ENCODE measurements around the gene PLEKHJ1.
A peak's percentile ranks its signal among the peaks of the same experiment; 100 is the strongest.
"Not testable (repeated sequence)": the region's sequence is repeated elsewhere in the genome, so short reads cannot be mapped to it uniquely, and the experiment has no call there.

PLEKHJ1 gene, protein sequence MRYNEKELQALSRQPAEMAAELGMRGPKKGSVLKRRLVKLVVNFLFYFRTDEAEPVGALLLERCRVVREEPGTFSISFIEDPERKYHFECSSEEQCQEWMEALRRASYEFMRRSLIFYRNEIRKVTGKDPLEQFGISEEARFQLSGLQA

GRCh38 chr19:2236314-2237050 is at the start of gene PLEKHJ1, which contains the start of gene SF3A2:
PLEKHJ1 (minus strand) TSS chr19:2236329; CDS start chr19:2236248, 81 bp downstream.
SF3A2 (plus strand) TSS chr19:2236824; CDS start chr19:2243419, 6,595 bp downstream.
- H3K4me1 ChIP-seq (ENCODE audit: low read depth, poor library complexity, severe bottlenecking): peaks cover 58% of the 10 kb centered on the region

DNA sequence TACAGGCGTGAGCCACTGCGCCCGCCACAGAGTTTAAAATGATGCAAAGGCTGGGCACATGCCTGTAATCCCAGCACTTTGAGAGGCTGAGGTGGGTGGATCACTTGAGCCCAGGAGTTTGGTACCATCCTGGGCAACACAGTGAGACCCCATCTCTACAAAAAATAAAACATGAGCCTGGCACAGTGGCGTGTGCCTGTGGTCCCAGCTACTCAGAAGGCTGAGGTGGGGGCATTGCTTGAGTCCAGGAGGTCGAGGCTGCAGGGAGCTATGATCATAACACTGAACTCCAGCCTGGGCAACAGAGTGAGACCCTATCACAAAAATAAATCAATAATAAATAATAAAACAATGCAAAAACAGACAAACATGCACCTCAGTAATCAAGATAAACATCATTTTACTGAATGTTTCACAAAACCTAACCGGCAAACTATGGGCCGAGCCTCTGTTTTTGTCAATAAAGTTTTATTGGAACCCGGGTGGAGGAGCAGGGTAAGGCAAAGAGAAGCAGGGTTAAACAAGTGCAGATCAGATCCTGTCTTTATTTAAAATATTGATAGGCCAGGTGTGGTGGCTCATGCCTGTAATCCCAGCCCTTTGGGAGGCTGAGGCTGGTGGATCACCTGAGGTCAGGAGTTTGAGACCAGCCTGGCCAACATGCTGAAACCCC is 47.8 kb upstream of the PLEKHJ1 start:
- no peak for TF ChIP-seq CTCF (conservative IDR thresholded peaks at IDR 0.05; ENCODE audit: low read depth, low read length)
- Histone ChIP-seq H3K4me2 (no peak overlapping the region), H3K27ac (no peak overlapping the region), H3K27me3 (ENCODE audit: insufficient read depth, low read depth) (no peaks in the 10 kb centered on the region), H3K9ac (no peak overlapping the region), H4K20me1 (ENCODE audit: insufficient read depth) (no peaks in the 10 kb centered on the region), H3K4me1 (ENCODE audit: low read depth, poor library complexity, severe bottlenecking) (no peaks in the 10 kb centered on the region), H2AFZ (ENCODE audit: low read depth) (no peak overlapping the region), H3K36me3 (ENCODE audit: insufficient read depth) (no peaks in the 10 kb centered on the region), H3K79me2 (ENCODE audit: insufficient read depth, low read depth) (no peaks in the 10 kb centered on the region), H3K4me3 (IDR thresholded peaks at IDR 0.05; ENCODE audit: insufficient read depth, low read depth, low read length) (no peak overlapping the region)

More at GRCh38 chr19:2236314-2237050, at the start of gene PLEKHJ1, which contains the start of gene SF3A2:
- Histone ChIP-seq H3K36me3 (ENCODE audit: insufficient read depth) (peaks cover 3% of the 10 kb centered on the region; the same call in 1 of the 2 replicates), H3K9ac (peak within 1 kb of the TSS; percentile 88), H3K4me2 (peak within 1 kb of the TSS; percentile 85), H3K4me3 (IDR thresholded peaks at IDR 0.05; ENCODE audit: insufficient read depth, low read depth, low read length) (no peak within 1 kb of the TSS), H3K27me3 (ENCODE audit: insufficient read depth, low read depth) (no peaks in the 10 kb centered on the region), H4K20me1 (ENCODE audit: insufficient read depth) (peaks cover 22% of the 10 kb centered on the region), H2AFZ (ENCODE audit: low read depth) (peak within 1 kb of the TSS; percentile 76; the same call in 1 of the 2 replicates), H3K79me2 (ENCODE audit: insufficient read depth, low read depth) (peaks cover 82% of the 10 kb centered on the region), H3K27ac (peak within 1 kb of the TSS; percentile 78)
- TF ChIP-seq CTCF (conservative IDR thresholded peaks at IDR 0.05; ENCODE audit: low read depth, low read length): peak; percentile 88

- no peak for TF ChIP-seq CTCF (conservative IDR thresholded peaks at IDR 0.05; ENCODE audit: low read depth, low read length)
- H3K9ac ChIP-seq: no peak overlapping the region
- H2AFZ ChIP-seq (ENCODE audit: low read depth): no peak overlapping the region
- no peak overlapping the region for H3K4me3 ChIP-seq (IDR thresholded peaks at IDR 0.05; ENCODE audit: insufficient read depth, low read depth, low read length)
- H3K4me1 ChIP-seq (ENCODE audit: low read depth, poor library complexity, severe bottlenecking): no peaks in the 10 kb centered on the region
- no peak overlapping the region for H3K4me2 ChIP-seq
- H4K20me1 ChIP-seq (ENCODE audit: insufficient read depth): no peaks in the 10 kb centered on the region
- H3K27ac ChIP-seq: no peak overlapping the region
- H3K36me3 ChIP-seq (ENCODE audit: insufficient read depth): no peaks in the 10 kb centered on the region
- H3K27me3 ChIP-seq (ENCODE audit: insufficient read depth, low read depth): no peaks in the 10 kb centered on the region
- no peaks in the 10 kb centered on the region for H3K79me2 ChIP-seq (ENCODE audit: insufficient read depth, low read depth)
Observed at GRCh38 chr19:2282862-2283237, 46.7 kb upstream of the PLEKHJ1 start.

DNA sequence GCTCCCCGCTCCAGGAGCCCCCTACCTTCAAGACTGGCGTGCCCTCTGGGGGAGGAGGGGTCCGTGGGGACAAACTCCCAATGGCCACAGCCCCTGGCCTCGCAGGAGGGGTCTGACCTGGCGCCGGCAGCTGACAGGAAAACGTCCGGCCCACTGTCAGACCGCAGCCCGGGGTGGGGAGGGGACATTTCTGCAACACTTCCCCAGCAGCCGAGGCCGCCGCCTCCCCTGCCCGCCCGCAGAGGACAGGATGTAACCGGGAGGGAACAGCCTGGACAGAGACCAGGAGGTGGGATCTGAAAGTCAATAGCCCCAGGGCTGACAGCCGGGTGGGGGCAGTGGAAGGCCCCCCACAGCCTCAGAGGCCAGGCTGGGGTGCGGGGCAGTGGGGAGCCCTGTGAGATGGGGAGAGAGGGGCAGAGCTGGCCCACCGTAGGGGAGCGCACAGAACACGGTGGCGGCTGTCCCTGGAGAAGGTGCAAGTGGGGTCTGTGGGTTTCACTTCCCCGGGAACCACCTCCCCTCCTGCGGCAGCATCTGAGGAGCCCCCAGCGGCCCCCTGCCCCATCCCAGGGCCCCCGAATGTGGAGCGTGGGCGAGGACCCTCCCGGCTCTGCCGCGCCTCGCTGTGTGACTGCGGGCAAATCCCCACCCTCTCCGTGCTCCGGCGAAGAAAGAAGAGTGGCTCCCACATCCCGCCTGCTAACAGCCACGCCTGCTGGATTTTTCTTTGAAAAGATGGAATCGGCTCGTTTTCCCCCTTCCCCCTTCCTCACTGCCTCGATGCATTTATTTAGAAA is 46.1 kb upstream of the PLEKHJ1 start, which contains the start of gene PEAK3:
Gene PEAK3, minus strand, starts transcription at position 114 of the 800 bp plus-strand sequence. CDS start 1,244 bp downstream, outside the sequence.
- Histone ChIP-seq H3K79me2 (ENCODE audit: insufficient read depth, low read depth) (no peaks in the 10 kb centered on the region), H3K4me2 (no peak within 1 kb of the TSS), H3K4me1 (ENCODE audit: low read depth, poor library complexity, severe bottlenecking) (no peaks in the 10 kb centered on the region), H3K27ac (no peak within 1 kb of the TSS), H3K27me3 (ENCODE audit: insufficient read depth, low read depth) (no peaks in the 10 kb centered on the region), H2AFZ (ENCODE audit: low read depth) (no peak within 1 kb of the TSS), H3K36me3 (ENCODE audit: insufficient read depth) (no peaks in the 10 kb centered on the region), H3K4me3 (IDR thresholded peaks at IDR 0.05; ENCODE audit: insufficient read depth, low read depth, low read length) (no peak within 1 kb of the TSS), H4K20me1 (ENCODE audit: insufficient read depth) (no peaks in the 10 kb centered on the region), H3K9ac (no peak within 1 kb of the TSS)
- no peak for TF ChIP-seq CTCF (conservative IDR thresholded peaks at IDR 0.05; ENCODE audit: low read depth, low read length)

- H3K4me3 ChIP-seq (IDR thresholded peaks at IDR 0.05; ENCODE audit: insufficient read depth, low read depth, low read length); H3K4me2 ChIP-seq; H2AFZ ChIP-seq (ENCODE audit: low read depth): not testable (repeated sequence)
Observed at GRCh38 chr19:2281265-2282061, 45.3 kb upstream of the PLEKHJ1 start.

More at GRCh38 chr19:2281265-2282061, 45.3 kb upstream of the PLEKHJ1 start:
- H3K9ac ChIP-seq; H4K20me1 ChIP-seq (ENCODE audit: insufficient read depth); H3K36me3 ChIP-seq (ENCODE audit: insufficient read depth); H3K79me2 ChIP-seq (ENCODE audit: insufficient read depth, low read depth); H3K27me3 ChIP-seq (ENCODE audit: insufficient read depth, low read depth); H3K4me1 ChIP-seq (ENCODE audit: low read depth, poor library complexity, severe bottlenecking); H3K27ac ChIP-seq: not testable (repeated sequence)
